K562 (cell line): ENCODE data around the gene PTK7. TPM values are rescaled to one million over a fixed set of nuclear protein-coding genes. Genes with fewer than 3 reads are reported as not detected.

Source experiments
- AFF4 ChIP-seq: sonication (generic); formaldehyde crosslinking; IDR thresholded peaks from 2 replicates; pipeline ENCODE4 v1.8.0; 2023; ENCODE audit warnings: mild to moderate bottlenecking, missing genetic modification reagents
- DACH1 ChIP-seq: fragments of 450-650 bp; IDR thresholded peaks from 2 replicates; pipeline ENCODE4 v1.6.1; 2018; ENCODE audit not compliant: partially characterized antibody
- E2F1 ChIP-seq: sonication (generic); formaldehyde crosslinking; IDR thresholded peaks from 2 replicates; pipeline ENCODE4 v1.8.1; 2023; ENCODE audit warnings: mild to moderate bottlenecking, missing genetic modification reagents, moderate library complexity
- FOXK1 ChIP-seq: sonication (generic); formaldehyde crosslinking; IDR thresholded peaks from 2 replicates; pipeline ENCODE4 v1.8.0; 2022; ENCODE audit warnings: missing genetic modification reagents, mild to moderate bottlenecking, borderline replicate concordance
- HNRNPK ChIP-seq: fragments of 200-400 bp; formaldehyde crosslinking; IDR thresholded peaks from one replicate; pipeline ENCODE4 v1.6.1; 2018; ENCODE audit warnings: mild to moderate bottlenecking, low read depth, low read length; ENCODE audit not compliant: poor library complexity, severe bottlenecking
- PCBP1 ChIP-seq: fragments of 200-400 bp; formaldehyde crosslinking; IDR thresholded peaks from 2 replicates; pipeline ENCODE4 v1.6.1; 2018; ENCODE audit warnings: mild to moderate bottlenecking, low read depth, low read length; ENCODE audit not compliant: poor library complexity, severe bottlenecking
- THAP7 ChIP-seq: fragments of 250-450 bp; sonication (Bioruptor Pico); IDR thresholded peaks from 2 replicates; pipeline ENCODE4 v1.5.0; 2021
- XRCC3 ChIP-seq: fragments of 450-650 bp; IDR thresholded peaks from 2 replicates; pipeline ENCODE4 v1.6.1; 2017; ENCODE audit warnings: mild to moderate bottlenecking, moderate library complexity
- ZBTB7A ChIP-seq: IDR thresholded peaks from 2 replicates; pipeline ENCODE4 v1.6.1; 2011; ENCODE audit warnings: low read depth, mild to moderate bottlenecking, low read length, moderate library complexity, borderline replicate concordance; ENCODE audit not compliant: control insufficient read depth
- polyA plus RNA-seq, 8 experiments: library from polyadenylated mRNA; depleted of rRNA in 4 of 8; stranded (reverse) in 5 of 8; unstranded in 3 of 8; fragments of >200 nt; fragmentation: Nextera tagmentation in 2 of 8; fragmentation: Illumina TruSeq in 1 of 8; extraction: Ambion mirVana in 2 of 8; extraction: Trizol in 1 of 8; gene quantifications; 2 replicates each; pipeline versions ENCODE4 v1.2.1 to v1.2.3, GENCODE V29; 2011 to 2014; ENCODE audit warnings: inconsistent platforms in 1 of 8, missing spikeins in 1 of 8
- total RNA-seq, 7 experiments: library from RNA; depleted of rRNA in 6 of 7; stranded (reverse); fragments of >200 nt in 6 of 7; fragmentation: Illumina TruSeq in 2 of 7; extraction: Trizol in 2 of 7; gene quantifications; 2 replicates each; pipeline versions ENCODE4 v1.2.1 to v1.2.3, GENCODE V29; 2011 to 2021; ENCODE audit warnings: low replicate concordance in 1 of 7
- TF ChIP-seq, protein P1 (sequence below): sonication (generic); formaldehyde crosslinking; IDR thresholded peaks from 2 replicates; pipeline ENCODE4 v1.8.1; 2022; ENCODE audit warnings: missing genetic modification reagents
- TF ChIP-seq, protein P2 (sequence below), 2 experiments: fragments of 450-650 bp in 1 of 2; sonication (generic) in 1 of 2; formaldehyde crosslinking in 1 of 2; IDR thresholded peaks in 1 of 2; conservative IDR thresholded peaks in 1 of 2; 2 replicates each; pipeline versions ENCODE4 v1.6.1 to v1.8.1; 2016 to 2023; ENCODE audit warnings: mild to moderate bottlenecking in 2 of 2, moderate library complexity in 2 of 2, inconsistent platforms in 1 of 2, missing genetic modification reagents in 1 of 2
- TF ChIP-seq, protein P3 (sequence below): fragments of 150-350 bp; IDR thresholded peaks from 2 replicates; pipeline ENCODE4 v1.6.1; 2014; ENCODE audit warnings: low read depth, mild to moderate bottlenecking, low read length, borderline replicate concordance

The PTK7 gene
- total and polyA plus RNA-seq, 9 of the 15 experiments (the other 6 are each of a cell fraction or from before 2014, with no cell fraction given): 0.20 to 6.8 (median 4.2) TPM

GRCh38 chr6:43170931-43171706 is 95.0 kb downstream of the PTK7 start, which contains the start of gene SRF (continued):
- TF ChIP-seq DACH1 (no peak), ZBTB7A (peak; percentile 100), AFF4 (peak; percentile 92; the same call in 1 of the 2 replicates), THAP7 (CRISPR knock-in tag) (no peak), XRCC3 (no peak), PCBP1 (peak; percentile 92), HNRNPK (no peak), E2F1 (0 out of 2 replicates have a peak, but pooled peaks have one; percentile 18), FOXK1 (CRISPR knock-in tag) (peak; percentile 49; the same call in 1 of the 2 replicates)
- TF ChIP-seq, protein P1, sequence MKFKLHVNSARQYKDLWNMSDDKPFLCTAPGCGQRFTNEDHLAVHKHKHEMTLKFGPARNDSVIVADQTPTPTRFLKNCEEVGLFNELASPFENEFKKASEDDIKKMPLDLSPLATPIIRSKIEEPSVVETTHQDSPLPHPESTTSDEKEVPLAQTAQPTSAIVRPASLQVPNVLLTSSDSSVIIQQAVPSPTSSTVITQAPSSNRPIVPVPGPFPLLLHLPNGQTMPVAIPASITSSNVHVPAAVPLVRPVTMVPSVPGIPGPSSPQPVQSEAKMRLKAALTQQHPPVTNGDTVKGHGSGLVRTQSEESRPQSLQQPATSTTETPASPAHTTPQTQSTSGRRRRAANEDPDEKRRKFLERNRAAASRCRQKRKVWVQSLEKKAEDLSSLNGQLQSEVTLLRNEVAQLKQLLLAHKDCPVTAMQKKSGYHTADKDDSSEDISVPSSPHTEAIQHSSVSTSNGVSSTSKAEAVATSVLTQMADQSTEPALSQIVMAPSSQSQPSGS (CRISPR knock-in tag): no peak
- TF ChIP-seq, protein P2, sequence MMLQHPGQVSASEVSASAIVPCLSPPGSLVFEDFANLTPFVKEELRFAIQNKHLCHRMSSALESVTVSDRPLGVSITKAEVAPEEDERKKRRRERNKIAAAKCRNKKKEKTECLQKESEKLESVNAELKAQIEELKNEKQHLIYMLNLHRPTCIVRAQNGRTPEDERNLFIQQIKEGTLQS (IDR thresholded peaks at IDR 0.05): no peak; the same call in 1 of the 2 replicates
- TF ChIP-seq, protein P2 (CRISPR knock-in tag; conservative IDR thresholded peaks at IDR 0.05): no peak; the same call in 1 of the 2 replicates
- TF ChIP-seq, protein P3, sequence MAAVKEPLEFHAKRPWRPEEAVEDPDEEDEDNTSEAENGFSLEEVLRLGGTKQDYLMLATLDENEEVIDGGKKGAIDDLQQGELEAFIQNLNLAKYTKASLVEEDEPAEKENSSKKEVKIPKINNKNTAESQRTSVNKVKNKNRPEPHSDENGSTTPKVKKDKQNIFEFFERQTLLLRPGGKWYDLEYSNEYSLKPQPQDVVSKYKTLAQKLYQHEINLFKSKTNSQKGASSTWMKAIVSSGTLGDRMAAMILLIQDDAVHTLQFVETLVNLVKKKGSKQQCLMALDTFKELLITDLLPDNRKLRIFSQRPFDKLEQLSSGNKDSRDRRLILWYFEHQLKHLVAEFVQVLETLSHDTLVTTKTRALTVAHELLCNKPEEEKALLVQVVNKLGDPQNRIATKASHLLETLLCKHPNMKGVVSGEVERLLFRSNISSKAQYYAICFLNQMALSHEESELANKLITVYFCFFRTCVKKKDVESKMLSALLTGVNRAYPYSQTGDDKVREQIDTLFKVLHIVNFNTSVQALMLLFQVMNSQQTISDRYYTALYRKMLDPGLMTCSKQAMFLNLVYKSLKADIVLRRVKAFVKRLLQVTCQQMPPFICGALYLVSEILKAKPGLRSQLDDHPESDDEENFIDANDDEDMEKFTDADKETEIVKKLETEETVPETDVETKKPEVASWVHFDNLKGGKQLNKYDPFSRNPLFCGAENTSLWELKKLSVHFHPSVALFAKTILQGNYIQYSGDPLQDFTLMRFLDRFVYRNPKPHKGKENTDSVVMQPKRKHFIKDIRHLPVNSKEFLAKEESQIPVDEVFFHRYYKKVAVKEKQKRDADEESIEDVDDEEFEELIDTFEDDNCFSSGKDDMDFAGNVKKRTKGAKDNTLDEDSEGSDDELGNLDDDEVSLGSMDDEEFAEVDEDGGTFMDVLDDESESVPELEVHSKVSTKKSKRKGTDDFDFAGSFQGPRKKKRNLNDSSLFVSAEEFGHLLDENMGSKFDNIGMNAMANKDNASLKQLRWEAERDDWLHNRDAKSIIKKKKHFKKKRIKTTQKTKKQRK: 0 out of 2 replicates have a peak, but pooled peaks have one; percentile 19
